Measurements from ENCODE around the gene PRRT1B.

- TF ChIP-seq CTCF (IDR thresholded peaks at IDR 0.05): no peak
- TF ChIP-seq POLR2A (IDR thresholded peaks at IDR 0.05): no peak
Observed at GRCh38 chr9:131528886-131529505, 16.3 kb upstream of the PRRT1B start.
